ENCODE data around the gene GGNBP2. TPM values are rescaled to one million over a fixed set of nuclear protein-coding genes. Genes with fewer than 3 reads are reported as not detected.
A peak's percentile ranks its signal among the peaks of the same experiment; 100 is the strongest.

GGNBP2 gene
- total and polyA plus RNA-seq, 2 of the 8 experiments (the other 6 are each of a cell fraction or from before 2014, with no cell fraction given): 29.2 to 35.8 TPM

DNA sequence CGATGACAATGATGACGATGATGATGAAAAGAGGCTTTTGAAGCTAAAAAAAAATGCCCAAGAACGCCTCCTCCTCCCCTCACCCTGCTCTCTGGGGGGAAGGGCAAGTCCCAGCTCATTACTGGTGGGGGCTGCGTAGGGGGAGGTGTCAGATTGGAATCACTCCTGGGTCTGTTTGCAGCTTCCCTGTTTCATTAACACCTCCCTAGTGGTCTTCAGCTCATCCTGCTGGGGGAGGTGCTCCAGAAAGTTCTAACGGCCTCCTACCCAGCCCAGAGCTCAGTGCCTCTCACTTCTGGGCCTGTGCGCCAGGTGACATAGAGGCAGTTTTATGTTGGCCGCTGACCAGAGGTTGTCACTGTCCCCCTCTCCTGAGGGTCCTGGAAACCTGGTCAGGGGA lies 69.4 kb downstream of the GGNBP2 start:
- Histone ChIP-seq H3K23me2 (ENCODE audit: low read depth, low read length) (no peaks in the 10 kb centered on the region), H3K27ac (ENCODE audit: low read depth, low read length) (no peak overlapping the region), H3K4me2 (ENCODE audit: insufficient read depth in 1 of 2, low read depth in 2 of 2, low read length in 2 of 2) (no peak overlapping the region), H3K79me2 (ENCODE audit: control insufficient read depth in 1 of 2, insufficient read depth in 2 of 2, low read length in 2 of 2) (no peaks in the 10 kb centered on the region), H3K9ac (replicated peaks in 1 of 4; ENCODE audit: extremely low read depth in 1 of 4, low read depth in 3 of 4, low read length in 3 of 4) (no peak overlapping the region), H3K4ac (replicated peaks; ENCODE audit: insufficient read length, low read depth, low read length) (no peak overlapping the region), H3K36me3 (ENCODE audit: control insufficient read depth in 2 of 4, insufficient read depth in 4 of 4, low read length in 3 of 4) (no peaks in the 10 kb centered on the region), H3K4me1 (replicated peaks in 1 of 4; ENCODE audit: control insufficient read depth in 3 of 4, insufficient read depth in 4 of 4, low read length in 3 of 4) (peaks cover 9 to 20% (median 16%) of the 10 kb centered on the region in 4 experiments), H3K4me3 (ENCODE audit: extremely low read depth in 1 of 4, insufficient read depth in 2 of 4, low read depth in 3 of 4, low read length in 4 of 4) (no peak overlapping the region), H2BK12ac (ENCODE audit: low read depth, low read length) (no peak overlapping the region), H4K5ac (ENCODE audit: insufficient read length, low read depth, low read length) (no peak overlapping the region), H4K91ac (replicated peaks; ENCODE audit: insufficient read length, low read length) (no peak overlapping the region), H2AK5ac (ENCODE audit: low read depth, low read length) (no peak overlapping the region), H2BK120ac (replicated peaks; ENCODE audit: low read depth, low read length) (no peak overlapping the region), H3K79me1 (ENCODE audit: low read depth, low read length) (no peaks in the 10 kb centered on the region; the same call in 1 of the 2 replicates), H3K18ac (ENCODE audit: extremely low read depth, low read length) (peak overlapping the region; percentile 32), H2BK15ac (ENCODE audit: low read length) (no peak overlapping the region), H3K23ac (ENCODE audit: insufficient read length) (no peak overlapping the region), H3K56ac (replicated peaks; ENCODE audit: insufficient read length, low read depth, low read length) (no peak overlapping the region), H2BK5ac (ENCODE audit: low read depth, low read length) (no peak overlapping the region), H4K20me1 (replicated peaks in 1 of 2; ENCODE audit: control insufficient read depth in 1 of 2, insufficient read depth in 2 of 2, low read length in 2 of 2) (peaks cover 0 to 2% of the 10 kb centered on the region in 2 experiments), H2AFZ (ENCODE audit: low read length) (no peak overlapping the region), H3K14ac (ENCODE audit: insufficient read length) (no peak overlapping the region), H3K27me3 (replicated peaks in 1 of 4; ENCODE audit: control insufficient read depth in 3 of 4, extremely low read depth in 1 of 4, insufficient read depth in 3 of 4, low read length in 3 of 4) (no peaks in the 10 kb centered on the region), H2BK20ac (ENCODE audit: low read length) (no peak overlapping the region), H4K8ac (ENCODE audit: extremely low read depth, insufficient read depth, low read length) (no peak overlapping the region), H3K9me3 (ENCODE audit: insufficient read depth in 2 of 2, low read depth in 1 of 2, low read length in 1 of 2) (no peaks in the 10 kb centered on the region)
- DNase-seq (ENCODE audit: low read depth in 1 of 2, low spot score in 2 of 2) (no peak), FAIRE-seq (no peak)
- 86% methylated on average over 7 of the region's 7 CpGs; no CpG with 5 or more reads in 1 of the 2 experiments for WGBS, 2 experiments (ENCODE audit: extremely low coverage in 1 of 2, insufficient coverage in 1 of 2, insufficient read length in 1 of 2, insufficient replicate concordance in 2 of 2, low coverage in 1 of 2, low lambda C conversion rate in 2 of 2, missing lambda C conversion rate in 1 of 2)
- TF ChIP-seq CHD1 (IDR thresholded peaks at IDR 0.05; ENCODE audit: low read depth, low read length) (no peak), ASH2L (IDR thresholded peaks at IDR 0.05; ENCODE audit: low read length) (peak; percentile 18)
- ChIA-PET POLR2A (ENCODE audit: partially characterized antibody) (interaction anchor here (1.2 to 6.3 kb wide), 3 partner anchors 10 to 18 kb away, joined by 3 to 50 read pairs (median 5); partner anchors contain the start of gene MRM1), CTCF (ENCODE audit: partially characterized antibody) (interaction anchor here (0.6 to 9.9 kb wide), 10 partner anchors 11 to 434 kb away, joined by 3 to 122 read pairs (median 4); partner anchors contain the start of gene MRM1)
